ENCODE results near the gene SUN1.

- TF ChIP-seq POLR2A (IDR thresholded peaks at IDR 0.05): no peak
- TF ChIP-seq CTCF (IDR thresholded peaks at IDR 0.05): no peak
These were observed 49.4 kb downstream of the SUN1 start for GRCh38 chr7:881441-882234.
